Erythroblast (primary cell): ENCODE results near the gene MRPL27.

Source experiments
- GATA1 ChIP-seq: IDR thresholded peaks from 2 replicates; pipeline ENCODE4 v1.6.1; 2011; ENCODE audit warnings: low read depth, mild to moderate bottlenecking, control low read depth, low read length, moderate library complexity
- POLR2A ChIP-seq: IDR thresholded peaks from 2 replicates; pipeline ENCODE4 v1.6.1; 2011; ENCODE audit warnings: mild to moderate bottlenecking, low read length

GRCh38 chr17:50360486-50361115, 12.4 kb downstream of the MRPL27 start:
- TF ChIP-seq POLR2A (no peak), GATA1 (no peak)
